Mesothelial cell of epicardium (in vitro differentiated cells): ENCODE measurements around the gene CRHR1. TPM values are rescaled to one million over a fixed set of nuclear protein-coding genes. Genes with fewer than 3 reads are reported as not detected.

Source experiments
- DNase-seq, 2 experiments: peaks; one replicate each; pipeline ENCODE4 v3.0.0; 2021; ENCODE audit warnings: low spot score in 2 of 2; ENCODE audit not compliant: unreplicated experiment in 2 of 2
- H3K27ac Mint-ChIP-seq: 2 replicates; pipeline ENCODE4 v1.8.0; 2021; ENCODE audit warnings: mixed read lengths
- H3K27me3 Mint-ChIP-seq: 2 replicates; pipeline ENCODE4 v1.8.0; 2021; ENCODE audit warnings: low read depth, mixed read lengths
- H3K36me3 Mint-ChIP-seq: 2 replicates; pipeline ENCODE4 v1.8.0; 2021; ENCODE audit warnings: mixed read lengths
- H3K4me1 Mint-ChIP-seq: 2 replicates; pipeline ENCODE4 v1.8.0; 2021; ENCODE audit warnings: mixed read lengths
- H3K4me3 Mint-ChIP-seq: 2 replicates; pipeline ENCODE4 v1.8.0; 2021; ENCODE audit warnings: mild to moderate bottlenecking, moderate library complexity, mixed read lengths
- H3K9me3 Mint-ChIP-seq: 2 replicates; pipeline ENCODE4 v1.8.0; 2021; ENCODE audit warnings: mixed read lengths
- CTCF ChIP-seq: fragments of 200-600 bp; sonication (generic); IDR thresholded peaks from one replicate; pipeline ENCODE4 v1.5.0; 2021; ENCODE audit warnings: antibody characterized with exemption; ENCODE audit not compliant: unreplicated experiment
- total RNA-seq: library from RNA; stranded (reverse); gene quantifications from 3 replicates; pipeline ENCODE4 v1.2.1, GENCODE V29; 2021

Gene CRHR1
- total RNA-seq, 1 donor from 2014 or later: 0.36 TPM

GRCh38 chr17:45791041-45791582 lies 7.0 kb downstream of the CRHR1 start:
- H3K27ac Mint-ChIP-seq: no peak overlapping the region

GRCh38 chr17:45791935-45792334 lies 7.8 kb downstream of the CRHR1 start:
- no peak overlapping the region for H3K27ac Mint-ChIP-seq
- peaks cover 5% of the 10 kb centered on the region for H3K4me1 Mint-ChIP-seq

More at GRCh38 chr17:45791041-45791582, 7.0 kb downstream of the CRHR1 start:
- TF ChIP-seq CTCF: no peak
- Mint-ChIP-seq H3K4me1 (peaks cover 5% of the 10 kb centered on the region), H3K4me3 (no peak overlapping the region), H3K27me3 (peaks cover 98% of the 10 kb centered on the region), H3K9me3 (no peaks in the 10 kb centered on the region), H3K36me3 (no peaks in the 10 kb centered on the region)
- no peak for DNase-seq

GRCh38 chr17:45792437-45792836 lies 8.3 kb downstream of the CRHR1 start:
- no peak for TF ChIP-seq CTCF
- Mint-ChIP-seq H3K9me3 (no peaks in the 10 kb centered on the region), H3K4me1 (peaks cover 5% of the 10 kb centered on the region), H3K27ac (no peak overlapping the region), H3K36me3 (no peaks in the 10 kb centered on the region), H3K27me3 (peaks cover 94% of the 10 kb centered on the region), H3K4me3 (no peak overlapping the region)
- DNase-seq: no peak

More at GRCh38 chr17:45791935-45792334, 7.8 kb downstream of the CRHR1 start:
- no peak for DNase-seq
- Mint-ChIP-seq H3K4me3 (no peak overlapping the region), H3K36me3 (no peaks in the 10 kb centered on the region), H3K9me3 (no peaks in the 10 kb centered on the region), H3K27me3 (peaks cover 98% of the 10 kb centered on the region)
- no peak for TF ChIP-seq CTCF

DNA sequence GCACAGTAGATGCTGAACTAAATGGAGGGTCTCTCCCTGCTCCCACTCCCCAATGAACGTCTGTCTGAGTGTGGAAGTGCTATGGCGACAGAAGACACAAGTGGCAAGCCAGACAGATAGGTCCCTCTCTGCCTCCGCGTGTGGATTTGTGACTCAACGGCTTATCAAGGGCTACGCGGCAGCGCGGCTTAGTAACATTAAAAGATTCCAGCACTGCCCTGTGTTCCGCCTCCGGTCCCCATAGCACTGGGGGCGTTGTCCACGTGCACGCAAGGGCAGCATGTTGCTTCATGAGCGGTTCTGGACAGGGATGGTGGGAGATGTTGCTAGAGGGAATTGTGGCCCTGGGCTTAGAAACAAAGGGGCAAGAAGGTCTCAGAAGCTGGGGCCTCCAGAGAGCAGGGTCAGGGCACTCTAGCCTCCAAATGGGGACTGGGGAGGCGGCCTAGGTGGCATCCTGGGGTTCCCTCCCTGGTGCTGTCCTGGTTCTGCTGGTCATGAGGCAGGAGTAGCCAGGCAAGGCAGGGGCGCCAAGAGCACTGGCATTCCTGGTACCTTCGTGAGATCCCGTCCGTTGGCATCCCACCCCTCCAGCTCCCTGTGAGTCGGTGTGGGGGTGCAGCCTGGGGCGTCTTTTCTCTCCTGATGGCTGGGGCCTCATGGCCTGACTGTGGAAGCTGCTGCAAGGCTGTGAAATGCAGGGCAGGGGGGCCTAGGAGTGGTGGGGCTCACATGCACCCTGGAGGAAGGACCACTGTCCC lies 9.1 kb downstream of the CRHR1 start:
- no peak overlapping the region for H3K27ac Mint-ChIP-seq
- no peak for TF ChIP-seq CTCF
- H3K36me3 Mint-ChIP-seq: no peaks in the 10 kb centered on the region
- H3K27me3 Mint-ChIP-seq: peaks cover 88% of the 10 kb centered on the region
- no peak overlapping the region for H3K4me3 Mint-ChIP-seq
- H3K4me1 Mint-ChIP-seq: peaks cover 5% of the 10 kb centered on the region
- DNase-seq: no peak
- no peaks in the 10 kb centered on the region for H3K9me3 Mint-ChIP-seq

DNA sequence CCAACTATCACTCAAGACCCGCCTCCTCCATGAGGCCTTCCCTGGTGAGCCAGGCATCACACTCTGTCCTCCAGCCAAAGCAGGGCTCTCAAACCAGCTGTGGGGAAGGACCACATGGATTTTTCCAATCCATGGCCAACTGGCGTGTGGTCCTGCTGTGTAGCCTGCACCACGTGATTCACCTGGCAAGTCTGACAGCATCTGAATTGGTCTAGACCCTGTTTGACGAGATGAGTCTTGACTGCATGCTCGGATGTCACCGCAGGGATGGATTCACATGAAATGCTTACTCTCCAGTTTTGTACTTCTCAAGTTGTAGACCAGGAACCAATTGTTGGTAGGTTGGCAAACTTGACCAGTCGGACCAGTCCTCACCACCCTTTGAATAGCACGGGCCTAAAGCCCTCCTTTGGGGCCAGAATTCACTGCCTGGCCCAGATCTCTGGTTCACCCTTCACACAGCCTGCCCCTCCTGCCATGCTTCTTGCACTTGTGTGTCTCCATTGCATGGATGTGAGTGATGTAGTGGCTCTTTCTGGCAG lies 9.9 kb downstream of the CRHR1 start:
- Mint-ChIP-seq H3K36me3 (no peaks in the 10 kb centered on the region), H3K27me3 (peaks cover 81% of the 10 kb centered on the region), H3K4me1 (peaks cover 5% of the 10 kb centered on the region), H3K27ac (no peak overlapping the region), H3K4me3 (no peak overlapping the region), H3K9me3 (no peaks in the 10 kb centered on the region)
- no peak for TF ChIP-seq CTCF
- DNase-seq: no peak
